HepG2 (cell line): Measurements from ENCODE around the gene DIAPH1. TPM values are rescaled to one million over a fixed set of nuclear protein-coding genes. Genes with fewer than 3 reads are reported as not detected.

Experiments
- ATAC-seq: fragments of 200-7000 bp; cut with Tn5 transposase; 3 replicates; pipeline ENCODE4 v1.9.1; 2020; ENCODE audit warnings: mild to moderate bottlenecking, moderate library complexity
- BruUV-seq: library from RNA; stranded (reverse); fragments of 400-500 nt; replicated peaks from 2 replicates; lab custom pipeline; 2021; lab: Mats Ljungman, UMichigan
- CTCF ChIA-PET: fragments of 300-600 bp; formaldehyde crosslinking; extraction: SDS; loops from one replicate; lab custom pipeline; 2021; ENCODE audit warnings: low total read pairs, inconsistent platforms, low intra/inter-chr PET ratio; lab: Yijun Ruan, JAX
- POLR2A ChIA-PET: fragments of 350-600 bp; sonication (Branson Sonifier 250); formaldehyde crosslinking; loops from one replicate; lab custom pipeline; 2020; ENCODE audit warnings: antibody characterized with exemption, inconsistent platforms; lab: Yijun Ruan, JAX
- DNase-seq: peaks from one replicate; pipeline ENCODE4 v3.0.0-alpha.2; 2015; ENCODE audit warnings: low spot score
- FAIRE-seq: peaks from 3 replicates; lab custom pipeline; 2011; peaks lifted over from hg19 to GRCh38; lab: Jason Lieb, UNC
- H2AFZ ChIP-seq: one replicate; pipeline ENCODE4 v1.6.1; 2011; ENCODE audit warnings: low read length, inconsistent platforms
- H3K27ac ChIP-seq: fragments of 300-600 bp; 3 replicates; pipeline ENCODE4 v1.8.0; 2011; ENCODE audit warnings: mixed run types, mild to moderate bottlenecking, mixed read lengths, low read length, inconsistent platforms; ENCODE audit not compliant: insufficient read depth; ENCODE audit errors: extremely low read length
- H3K27me3 ChIP-seq, 2 experiments: fragments of 200-600 bp in 1 of 2; 2 replicates in 1 of 2; 3 replicates in 1 of 2; pipeline versions ENCODE4 v1.6.0 to v1.8.0; 2011; ENCODE audit warnings: low read length in 2 of 2, mild to moderate bottlenecking in 2 of 2, moderate library complexity in 2 of 2, inconsistent platforms in 1 of 2; ENCODE audit not compliant: insufficient read depth in 2 of 2, control insufficient read depth in 1 of 2
- H3K36me3 ChIP-seq, 2 experiments: fragments of 200-600 bp in 1 of 2; replicated peaks in 1 of 2; 2 replicates in 1 of 2; 3 replicates in 1 of 2; pipeline versions ENCODE4 v1.5.1 to v1.8.0; 2011; ENCODE audit warnings: low read length in 2 of 2, inconsistent platforms in 1 of 2; ENCODE audit not compliant: insufficient read depth in 2 of 2, control insufficient read depth in 1 of 2
- H3K4me1 ChIP-seq: 2 replicates; pipeline ENCODE4 v1.5.1; 2012; ENCODE audit warnings: low read length, inconsistent platforms; ENCODE audit not compliant: insufficient read depth
- H3K4me2 ChIP-seq: 2 replicates; pipeline ENCODE4 v1.6.0; 2011; ENCODE audit warnings: low read depth, low read length, inconsistent platforms
- H3K4me3 ChIP-seq, 3 experiments: fragments of 200-600 bp in 1 of 3; sonication (generic), shearing (Covaris generic) in 1 of 3; replicated peaks in 1 of 3; 2 replicates each; pipeline ENCODE4 v1.5.1; 2011 to 2016; ENCODE audit warnings: low read length in 3 of 3, inconsistent platforms in 2 of 3, low read depth in 2 of 3, mild to moderate bottlenecking in 2 of 3, control low read depth in 1 of 3, mixed read lengths in 1 of 3; ENCODE audit not compliant: insufficient read depth in 1 of 3
- H3K79me2 ChIP-seq: one replicate; pipeline ENCODE4 v1.6.1; 2011; ENCODE audit warnings: low read length, inconsistent platforms; ENCODE audit not compliant: insufficient read depth
- H3K9ac ChIP-seq: 2 replicates; pipeline ENCODE4 v1.6.0; 2011; ENCODE audit warnings: mild to moderate bottlenecking, low read depth, low read length, inconsistent platforms; ENCODE audit not compliant: insufficient read depth
- H3K9me3 ChIP-seq: 2 replicates; pipeline ENCODE4 v1.5.1; 2012; ENCODE audit warnings: mild to moderate bottlenecking, low read length
- H4K20me1 ChIP-seq: 2 replicates; pipeline ENCODE4 v1.6.0; 2011; ENCODE audit warnings: inconsistent platforms, mild to moderate bottlenecking, low read length, moderate library complexity; ENCODE audit not compliant: insufficient read depth
- ATF7 ChIP-seq, 2 experiments: fragments of 450-650 bp in 1 of 2; sonication (generic) in 1 of 2; formaldehyde crosslinking in 1 of 2; IDR thresholded peaks; 2 replicates each; pipeline versions ENCODE4 v1.4.0 to v1.6.1; 2016 to 2020; ENCODE audit warnings: antibody characterized with exemption in 1 of 2, mild to moderate bottlenecking in 1 of 2, missing genetic modification reagents in 1 of 2
- ELF4 ChIP-seq: sonication (generic); formaldehyde crosslinking; IDR thresholded peaks from 2 replicates; pipeline ENCODE4 v1.5.0; 2020; ENCODE audit warnings: missing genetic modification reagents, mild to moderate bottlenecking, moderate library complexity, borderline replicate concordance
- KDM1A ChIP-seq: IDR thresholded peaks from 2 replicates; pipeline ENCODE4 v1.6.1; 2016; ENCODE audit warnings: missing compliant biosample characterization
- MAF1 ChIP-seq: sonication (generic); formaldehyde crosslinking; IDR thresholded peaks from 2 replicates; pipeline ENCODE4 v1.5.0; 2020; ENCODE audit warnings: missing genetic modification reagents, borderline replicate concordance
- RFXAP ChIP-seq: sonication (generic); formaldehyde crosslinking; IDR thresholded peaks from 2 replicates; pipeline ENCODE4 v1.4.0; 2020; ENCODE audit warnings: missing genetic modification reagents, borderline replicate concordance
- SOX13 ChIP-seq, 3 experiments: fragments of 450-650 bp in 1 of 3; sonication (generic) in 1 of 3; formaldehyde crosslinking in 1 of 3; IDR thresholded peaks in 2 of 3; conservative IDR thresholded peaks in 1 of 3; 2 replicates each; pipeline versions ENCODE4 v1.5.0 to v1.6.1; 2016 to 2020; ENCODE audit warnings: antibody characterized with exemption in 1 of 3, mild to moderate bottlenecking in 1 of 3, missing compliant biosample characterization in 1 of 3, missing genetic modification reagents in 1 of 3, moderate library complexity in 1 of 3
- U2AF1 ChIP-seq: fragments of 200-400 bp; formaldehyde crosslinking; optimal IDR thresholded peaks from 2 replicates; pipeline ENCODE3; 2017; ENCODE audit warnings: mild to moderate bottlenecking, low read depth, low read length
- ZBTB20 ChIP-seq: sonication (generic); formaldehyde crosslinking; IDR thresholded peaks from 2 replicates; pipeline ENCODE4 v1.8.1; 2023; ENCODE audit warnings: missing genetic modification reagents, low read depth, mild to moderate bottlenecking, borderline replicate concordance
- ZBTB26 ChIP-seq: IDR thresholded peaks from 2 replicates; pipeline ENCODE4 v1.6.1; 2016; ENCODE audit warnings: missing compliant biosample characterization, missing genetic modification reagents, borderline replicate concordance
- ZNF235 ChIP-seq: sonication (generic); formaldehyde crosslinking; IDR thresholded peaks from 2 replicates; pipeline ENCODE4 v1.8.1; 2023; ENCODE audit warnings: mild to moderate bottlenecking, missing genetic modification reagents, borderline replicate concordance
- ZNF33A ChIP-seq: sonication (generic); formaldehyde crosslinking; IDR thresholded peaks from 2 replicates; pipeline ENCODE4 v1.5.1; 2020; ENCODE audit warnings: missing genetic modification reagents, mild to moderate bottlenecking, moderate library complexity, borderline replicate concordance
- ZNF589 ChIP-seq: sonication (generic); formaldehyde crosslinking; conservative IDR thresholded peaks from 2 replicates; pipeline ENCODE4 v1.8.0; 2022; ENCODE audit warnings: mild to moderate bottlenecking, moderate library complexity, missing genetic modification reagents
- ZNF660 ChIP-seq: sonication (generic); formaldehyde crosslinking; IDR thresholded peaks from 2 replicates; pipeline ENCODE4 v1.5.1; 2020; ENCODE audit warnings: mild to moderate bottlenecking, low read depth, missing genetic modification reagents, borderline replicate concordance
- ZNF709 ChIP-seq: sonication (generic); formaldehyde crosslinking; IDR thresholded peaks from 2 replicates; pipeline ENCODE4 v1.5.0; 2020; ENCODE audit warnings: mild to moderate bottlenecking, missing genetic modification reagents
- ZNF746 ChIP-seq: sonication (generic); formaldehyde crosslinking; IDR thresholded peaks from 2 replicates; pipeline ENCODE4 v1.8.0; 2022; ENCODE audit warnings: mild to moderate bottlenecking, missing genetic modification reagents
- ZNF780A ChIP-seq: sonication (generic); formaldehyde crosslinking; IDR thresholded peaks from 2 replicates; pipeline ENCODE4 v1.8.0; 2022; ENCODE audit warnings: mild to moderate bottlenecking, missing genetic modification reagents, moderate library complexity
- ZNF782 ChIP-seq: sonication (generic); formaldehyde crosslinking; IDR thresholded peaks from 2 replicates; pipeline ENCODE4 v1.4.0; 2020; ENCODE audit warnings: missing genetic modification reagents, mild to moderate bottlenecking, borderline replicate concordance
- WGBS: methylation state at CpG from one replicate; pipeline ENCODE4 v1.1.6; 2017; ENCODE audit warnings: low lambda C conversion rate; 5-methylcytosine and 5-hydroxymethylcytosine counted together
- in situ Hi-C: cut with HindIII; loops from 2 replicates; pipeline ENCODE4 v1.10.0; 2017; ENCODE audit warnings: low pct_unique_long_range_greater_than_20kb; ENCODE audit not compliant: extremely low pct_ligation_motif_present
- intact Hi-C: fragments of 100-400 bp; cut with micrococcal nuclease; formaldehyde crosslinking; loops from one replicate; pipeline ENCODE4 v1.10.0; 2022; ENCODE audit not compliant: unreplicated experiment
- polyA plus RNA-seq, 8 experiments: library from polyadenylated mRNA; depleted of rRNA in 3 of 8; stranded (reverse) in 7 of 8; unstranded in 1 of 8; fragments of >200 nt; fragmentation: Illumina TruSeq in 4 of 8; extraction: Trizol in 4 of 8; gene quantifications; 2 replicates each; pipeline versions ENCODE4 v1.2.1 to v1.2.3, GENCODE V29; 2011 to 2016; ENCODE audit warnings: low read depth in 4 of 8, missing spikeins in 1 of 8, mixed read lengths in 1 of 8; ENCODE audit not compliant: insufficient read depth in 1 of 8
- total RNA-seq, 5 experiments: library from RNA; depleted of rRNA; stranded (reverse); fragments of >200 nt; fragmentation: Illumina TruSeq; extraction: Trizol; gene quantifications; 2 replicates each; pipeline ENCODE4 v1.2.3, GENCODE V29; 2016; ENCODE audit warnings: low read depth in 1 of 5
- TF ChIP-seq, protein P1 (sequence below): sonication (generic); formaldehyde crosslinking; IDR thresholded peaks from 2 replicates; pipeline ENCODE4 v1.4.0; 2020; ENCODE audit warnings: missing genetic modification reagents
- TF ChIP-seq, protein P2 (sequence below): sonication (generic); formaldehyde crosslinking; IDR thresholded peaks from 2 replicates; pipeline ENCODE4 v1.4.0; 2020; ENCODE audit warnings: missing genetic modification reagents, low read depth, mild to moderate bottlenecking, borderline replicate concordance

The DIAPH1 gene
- total and polyA plus RNA-seq, 2 of the 13 experiments (the other 11 are each of a cell fraction or from before 2014, with no cell fraction given) = 25.1 to 33.9 TPM

- CTCF ChIA-PET = interaction anchor here (1.3 kb wide), 1 partner anchor 18 kb away, joined by 6 read pairs; the partner anchor contains the start of gene DIAPH1
- FAIRE-seq (no peak), DNase-seq (no peak), ATAC-seq (peak; percentile 59)
- H3K27me3 ChIP-seq = no peaks in the 10 kb centered on the region; a peak in 1 of 5 replicates
- peak overlapping the region; percentile 95 for H3K4me2 ChIP-seq
- H3K9ac ChIP-seq = peak overlapping the region; percentile 69
- H4K20me1 ChIP-seq = peaks cover 7% of the 10 kb centered on the region
- intact Hi-C loops (no loop called here), in situ Hi-C loops (loop anchor here (5.0 kb wide), 1 partner anchor 45 kb away; no protein-coding TSS in a partner anchor)
- peak overlapping the region; percentile 1 for H2AFZ ChIP-seq
- no peaks in the 10 kb centered on the region for H3K9me3 ChIP-seq
- POLR2A ChIA-PET = interaction anchor here (0.9 to 3.1 kb wide), 16 partner anchors 9 to 332 kb away, joined by 3 to 35 read pairs (median 8); partner anchors contain the start of genes DELE1, DIAPH1, FCHSD1 and RNF14
- peaks cover 29% of the 10 kb centered on the region for H3K4me1 ChIP-seq
- WGBS = 0% methylated on average over 15 of the region's 63 CpGs
- H3K36me3 ChIP-seq = peaks cover 2 to 22% of the 10 kb centered on the region in 2 experiments; a peak in 3 of 5 replicates
- peaks cover 39% of the 10 kb centered on the region for H3K79me2 ChIP-seq
- H3K27ac ChIP-seq = peak overlapping the region; percentile 75
- H3K4me3 ChIP-seq = peak overlapping the region; percentile 91 to 99 (median 99)
- no TSS peak for BruUV-seq
- no peak for TF ChIP-seq SOX13 (IDR thresholded peaks at IDR 0.05)
- TF ChIP-seq SOX13 (CRISPR knock-in tag; conservative IDR thresholded peaks at IDR 0.05 in 1 of 2, IDR thresholded peaks at IDR 0.05 in 1 of 2) = no peak
- TF ChIP-seq U2AF1 = peak; percentile 26
- TF ChIP-seq ZNF782 (CRISPR knock-in tag) = no peak; the same call in 1 of the 2 replicates
- no peak for TF ChIP-seq ZNF33A
- peak; percentile 20; the same call in 1 of the 2 replicates for TF ChIP-seq ZNF709 (CRISPR knock-in tag)
- no peak; the same call in 1 of the 2 replicates for TF ChIP-seq ZNF589 (CRISPR knock-in tag)
- peak; percentile 29; the same call in 1 of the 2 replicates for TF ChIP-seq ZNF780A (CRISPR knock-in tag)
- TF ChIP-seq MAF1 (CRISPR knock-in tag) = no peak
- no peak for TF ChIP-seq ZNF660 (CRISPR knock-in tag)
- TF ChIP-seq KDM1A = no peak
- TF ChIP-seq ZBTB26 (CRISPR knock-in tag) = no peak
- no peak for TF ChIP-seq RFXAP (CRISPR knock-in tag)
- peak; percentile 67; the same call in 1 of the 2 replicates for TF ChIP-seq ZNF235 (CRISPR knock-in tag)
- TF ChIP-seq ATF7 (IDR thresholded peaks at IDR 0.05) = no peak
- peak; percentile 17; the same call in 1 of the 2 replicates for TF ChIP-seq ATF7 (CRISPR knock-in tag; IDR thresholded peaks at IDR 0.05)
- TF ChIP-seq ELF4 = peak; percentile 32; the same call in 1 of the 2 replicates
- TF ChIP-seq, protein P1, sequence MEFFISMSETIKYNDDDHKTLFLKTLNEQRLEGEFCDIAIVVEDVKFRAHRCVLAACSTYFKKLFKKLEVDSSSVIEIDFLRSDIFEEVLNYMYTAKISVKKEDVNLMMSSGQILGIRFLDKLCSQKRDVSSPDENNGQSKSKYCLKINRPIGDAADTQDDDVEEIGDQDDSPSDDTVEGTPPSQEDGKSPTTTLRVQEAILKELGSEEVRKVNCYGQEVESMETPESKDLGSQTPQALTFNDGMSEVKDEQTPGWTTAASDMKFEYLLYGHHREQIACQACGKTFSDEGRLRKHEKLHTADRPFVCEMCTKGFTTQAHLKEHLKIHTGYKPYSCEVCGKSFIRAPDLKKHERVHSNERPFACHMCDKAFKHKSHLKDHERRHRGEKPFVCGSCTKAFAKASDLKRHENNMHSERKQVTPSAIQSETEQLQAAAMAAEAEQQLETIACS (CRISPR knock-in tag) = peak; percentile 64
- TF ChIP-seq ZNF746 (CRISPR knock-in tag) = peak; percentile 71; the same call in 1 of the 2 replicates
- TF ChIP-seq ZBTB20 = no peak
- TF ChIP-seq, protein P2, sequence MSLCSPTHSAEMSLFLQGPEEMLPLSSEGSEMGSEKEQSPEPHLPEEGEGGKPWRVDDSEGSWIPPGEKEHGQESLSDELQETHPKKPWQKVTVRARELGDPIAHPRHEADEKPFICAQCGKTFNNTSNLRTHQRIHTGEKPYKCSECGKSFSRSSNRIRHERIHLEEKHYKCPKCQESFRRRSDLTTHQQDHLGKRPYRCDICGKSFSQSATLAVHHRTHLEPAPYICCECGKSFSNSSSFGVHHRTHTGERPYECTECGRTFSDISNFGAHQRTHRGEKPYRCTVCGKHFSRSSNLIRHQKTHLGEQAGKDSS (CRISPR knock-in tag) = peak; percentile 27; the same call in 1 of the 2 replicates
Measured at GRCh38 chr5:141637123-141637766, 18.4 kb upstream of the DIAPH1 start.
